K562 (cell line): ENCODE data around the gene MOB1A. TPM values are rescaled to one million over a fixed set of nuclear protein-coding genes. Genes with fewer than 3 reads are reported as not detected.

Source experiments
- ADNP ChIP-seq: fragments of 200-800 bp; sonication (Bioruptor generic); IDR thresholded peaks from 2 replicates; pipeline ENCODE4 v1.6.1; 2016; ENCODE audit warnings: missing genetic modification characterization, missing compliant biosample characterization
- BRD4 ChIP-seq: fragments of 200-600 bp; sonication (generic); IDR thresholded peaks from 2 replicates; pipeline ENCODE4 v1.6.1; 2017; ENCODE audit warnings: inconsistent platforms
- CTBP1 ChIP-seq: fragments of 450-650 bp; IDR thresholded peaks from 2 replicates; pipeline ENCODE4 v1.6.1; 2016; ENCODE audit warnings: borderline replicate concordance
- ETV5 ChIP-seq: sonication (generic); formaldehyde crosslinking; IDR thresholded peaks from 2 replicates; pipeline ENCODE4 v1.4.0; 2020; ENCODE audit warnings: low read depth, mild to moderate bottlenecking, missing genetic modification reagents
- FOXJ3 ChIP-seq: sonication (generic); formaldehyde crosslinking; IDR thresholded peaks from 2 replicates; pipeline ENCODE4 v1.4.0; 2020; ENCODE audit warnings: mild to moderate bottlenecking, missing genetic modification reagents
- GABPB2 ChIP-seq: fragments of 250-450 bp; sonication (Bioruptor Pico); conservative IDR thresholded peaks from 2 replicates; pipeline ENCODE4 v1.5.1; 2021; ENCODE audit warnings: mild to moderate bottlenecking
- HDAC6 ChIP-seq: IDR thresholded peaks from 2 replicates; pipeline ENCODE4 v1.6.1; 2012; ENCODE audit warnings: low read depth, mild to moderate bottlenecking, control low read depth, inconsistent platforms, low read length, moderate library complexity
- KDM5B ChIP-seq: fragments of 200-600 bp; sonication (generic); IDR thresholded peaks from 2 replicates; pipeline ENCODE4 v1.6.1; 2012; ENCODE audit warnings: low read depth, mild to moderate bottlenecking, moderate library complexity, low read length, control low read depth, inconsistent platforms; ENCODE audit not compliant: insufficient replicate concordance
- NONO ChIP-seq, 2 experiments: fragments of 200-400 bp in 1 of 2; fragments of 450-650 bp in 1 of 2; formaldehyde crosslinking in 1 of 2; IDR thresholded peaks; 2 replicates each; pipeline ENCODE4 v1.6.1; 2017; ENCODE audit warnings: low read depth in 2 of 2, mild to moderate bottlenecking in 2 of 2, moderate library complexity in 2 of 2, low read length in 1 of 2
- PML ChIP-seq: IDR thresholded peaks from 2 replicates; pipeline ENCODE4 v1.6.1; 2012; ENCODE audit warnings: low read length, inconsistent platforms
- RBBP5 ChIP-seq: fragments of 200-600 bp; sonication (generic); IDR thresholded peaks from 2 replicates; pipeline ENCODE4 v1.6.1; 2012; ENCODE audit warnings: borderline replicate concordance, mild to moderate bottlenecking, low read length, control low read depth, inconsistent platforms; ENCODE audit not compliant: insufficient read depth, poor library complexity, severe bottlenecking
- RBFOX2 ChIP-seq: fragments of 200-400 bp; formaldehyde crosslinking; IDR thresholded peaks from 2 replicates; pipeline ENCODE4 v1.6.1; 2017; ENCODE audit warnings: low read depth, mild to moderate bottlenecking, low read length, moderate library complexity
- RBM22 ChIP-seq: fragments of 200-400 bp; formaldehyde crosslinking; IDR thresholded peaks from 2 replicates; pipeline ENCODE4 v1.6.1; 2018; ENCODE audit warnings: low read length, low read depth; ENCODE audit not compliant: poor library complexity, severe bottlenecking
- SMAD4 ChIP-seq: fragments of 250-450 bp; sonication (Bioruptor Pico); conservative IDR thresholded peaks from 2 replicates; pipeline ENCODE4 v1.8.0; 2021; ENCODE audit warnings: inconsistent platforms, mild to moderate bottlenecking, moderate library complexity
- SMARCA4 ChIP-seq: fragments of 450-650 bp; IDR thresholded peaks from 2 replicates; pipeline ENCODE4 v1.6.1; 2016
- SP2 ChIP-seq: IDR thresholded peaks from 2 replicates; pipeline ENCODE4 v1.6.1; 2011; ENCODE audit warnings: mild to moderate bottlenecking, low read depth, low read length, moderate library complexity; ENCODE audit not compliant: poor library complexity, severe bottlenecking; ENCODE audit errors: extremely low read depth
- ZNF253 ChIP-seq: fragments of 250-450 bp; sonication (Bioruptor Pico); conservative IDR thresholded peaks from 2 replicates; pipeline ENCODE4 v1.6.1; 2021; ENCODE audit warnings: mild to moderate bottlenecking
- polyA plus RNA-seq, 8 experiments: library from polyadenylated mRNA; depleted of rRNA in 4 of 8; stranded (reverse) in 5 of 8; unstranded in 3 of 8; fragments of >200 nt; fragmentation: Nextera tagmentation in 2 of 8; fragmentation: Illumina TruSeq in 1 of 8; extraction: Ambion mirVana in 2 of 8; extraction: Trizol in 1 of 8; gene quantifications; 2 replicates each; pipeline versions ENCODE4 v1.2.1 to v1.2.3, GENCODE V29; 2011 to 2014; ENCODE audit warnings: inconsistent platforms in 1 of 8, missing spikeins in 1 of 8
- total RNA-seq, 7 experiments: library from RNA; depleted of rRNA in 6 of 7; stranded (reverse); fragments of >200 nt in 6 of 7; fragmentation: Illumina TruSeq in 2 of 7; extraction: Trizol in 2 of 7; gene quantifications; 2 replicates each; pipeline versions ENCODE4 v1.2.1 to v1.2.3, GENCODE V29; 2011 to 2021; ENCODE audit warnings: low replicate concordance in 1 of 7
- TF ChIP-seq, protein P1 (sequence below): sonication (generic); formaldehyde crosslinking; IDR thresholded peaks from 2 replicates; pipeline ENCODE4 v1.8.1; 2023; ENCODE audit warnings: mild to moderate bottlenecking, missing genetic modification reagents
- TF ChIP-seq, protein P2 (sequence below): IDR thresholded peaks from 3 replicates; pipeline ENCODE4 v1.6.1; 2011; ENCODE audit warnings: borderline replicate concordance, mild to moderate bottlenecking; ENCODE audit not compliant: insufficient read length, insufficient read depth
- TF ChIP-seq, protein P3 (sequence below): fragments of 250-450 bp; sonication (Bioruptor Pico); IDR thresholded peaks from 2 replicates; pipeline ENCODE4 v1.9.0; 2021; ENCODE audit warnings: mild to moderate bottlenecking, inconsistent platforms

MOB1A gene
- total and polyA plus RNA-seq, 9 of the 15 experiments (the other 6 are each of a cell fraction or from before 2014, with no cell fraction given), result 24.8 to 100 (median 60.2) TPM

DNA sequence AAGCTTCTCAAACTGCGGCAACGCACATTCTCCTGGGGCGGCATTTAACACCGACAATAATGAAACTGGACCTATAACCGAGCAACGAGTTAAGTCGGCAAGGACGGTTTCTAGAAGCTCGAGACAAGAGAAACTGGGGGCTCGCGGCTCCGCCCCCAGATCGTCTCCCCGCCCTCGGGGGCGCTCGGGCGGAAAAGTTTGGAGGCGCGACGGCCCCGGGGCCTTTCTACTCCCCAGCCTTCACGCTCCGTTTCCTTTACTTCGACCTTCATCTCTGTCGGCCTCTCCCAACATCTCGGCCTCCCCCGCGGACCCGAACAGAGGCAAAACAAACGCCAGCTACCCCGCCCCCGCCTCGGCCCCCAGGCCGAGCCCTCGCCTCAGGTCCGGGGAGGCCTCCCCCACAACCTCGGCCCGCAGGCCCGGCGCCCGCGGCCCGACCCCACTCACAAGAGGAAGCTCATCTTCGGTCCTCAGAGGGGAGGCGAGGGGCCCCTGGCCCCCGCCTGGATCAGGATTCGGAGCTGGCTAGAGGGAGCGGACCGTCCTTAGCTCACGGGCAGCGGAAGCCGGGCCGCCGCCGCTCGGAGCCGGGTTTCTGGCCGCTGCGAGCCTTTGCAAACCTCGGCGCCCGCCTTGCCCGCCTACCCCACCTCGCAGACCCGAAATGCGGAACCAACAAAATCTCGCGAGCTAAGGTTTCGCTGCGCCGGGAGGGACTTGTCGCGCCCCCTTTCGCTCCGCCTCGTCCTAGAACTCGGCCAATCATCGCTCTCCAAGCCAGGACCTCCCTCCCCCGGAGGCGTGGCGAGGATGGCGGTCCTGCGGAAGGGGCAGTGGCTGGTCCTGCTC, at the start of gene MOB1A (continued):
- peak; percentile 49 for TF ChIP-seq RBM22
- TF ChIP-seq SMARCA4, result 0 out of 2 replicates have a peak, but pooled peaks have one; percentile 9
- TF ChIP-seq, protein P1, sequence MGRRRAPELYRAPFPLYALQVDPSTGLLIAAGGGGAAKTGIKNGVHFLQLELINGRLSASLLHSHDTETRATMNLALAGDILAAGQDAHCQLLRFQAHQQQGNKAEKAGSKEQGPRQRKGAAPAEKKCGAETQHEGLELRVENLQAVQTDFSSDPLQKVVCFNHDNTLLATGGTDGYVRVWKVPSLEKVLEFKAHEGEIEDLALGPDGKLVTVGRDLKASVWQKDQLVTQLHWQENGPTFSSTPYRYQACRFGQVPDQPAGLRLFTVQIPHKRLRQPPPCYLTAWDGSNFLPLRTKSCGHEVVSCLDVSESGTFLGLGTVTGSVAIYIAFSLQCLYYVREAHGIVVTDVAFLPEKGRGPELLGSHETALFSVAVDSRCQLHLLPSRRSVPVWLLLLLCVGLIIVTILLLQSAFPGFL (CRISPR knock-in tag), result no peak
- 0 out of 2 replicates have a peak, but pooled peaks have one; percentile 25 for TF ChIP-seq ETV5
- no peak for TF ChIP-seq FOXJ3
- TF ChIP-seq HDAC6, result no peak
- peak; percentile 96 for TF ChIP-seq RBBP5
- TF ChIP-seq ADNP (tag), result no peak
- peak in 1 of 2 experiments; percentile 7; a peak in 1 of 4 replicates for TF ChIP-seq NONO (IDR thresholded peaks at IDR 0.05; ENCODE audit: low read depth in 2 of 2, low read length in 1 of 2)
- TF ChIP-seq SMAD4 (CRISPR knock-in tag), result peak; percentile 84
- peak; percentile 64 for TF ChIP-seq KDM5B
- TF ChIP-seq, protein P2, sequence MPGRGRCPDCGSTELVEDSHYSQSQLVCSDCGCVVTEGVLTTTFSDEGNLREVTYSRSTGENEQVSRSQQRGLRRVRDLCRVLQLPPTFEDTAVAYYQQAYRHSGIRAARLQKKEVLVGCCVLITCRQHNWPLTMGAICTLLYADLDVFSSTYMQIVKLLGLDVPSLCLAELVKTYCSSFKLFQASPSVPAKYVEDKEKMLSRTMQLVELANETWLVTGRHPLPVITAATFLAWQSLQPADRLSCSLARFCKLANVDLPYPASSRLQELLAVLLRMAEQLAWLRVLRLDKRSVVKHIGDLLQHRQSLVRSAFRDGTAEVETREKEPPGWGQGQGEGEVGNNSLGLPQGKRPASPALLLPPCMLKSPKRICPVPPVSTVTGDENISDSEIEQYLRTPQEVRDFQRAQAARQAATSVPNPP, result no peak
- peak; percentile 62; the same call in 1 of the 2 replicates for TF ChIP-seq PML
- TF ChIP-seq RBFOX2, result peak; percentile 100
- peak; percentile 52 for TF ChIP-seq CTBP1
- TF ChIP-seq GABPB2 (CRISPR knock-in tag), result no peak
- TF ChIP-seq, protein P3, sequence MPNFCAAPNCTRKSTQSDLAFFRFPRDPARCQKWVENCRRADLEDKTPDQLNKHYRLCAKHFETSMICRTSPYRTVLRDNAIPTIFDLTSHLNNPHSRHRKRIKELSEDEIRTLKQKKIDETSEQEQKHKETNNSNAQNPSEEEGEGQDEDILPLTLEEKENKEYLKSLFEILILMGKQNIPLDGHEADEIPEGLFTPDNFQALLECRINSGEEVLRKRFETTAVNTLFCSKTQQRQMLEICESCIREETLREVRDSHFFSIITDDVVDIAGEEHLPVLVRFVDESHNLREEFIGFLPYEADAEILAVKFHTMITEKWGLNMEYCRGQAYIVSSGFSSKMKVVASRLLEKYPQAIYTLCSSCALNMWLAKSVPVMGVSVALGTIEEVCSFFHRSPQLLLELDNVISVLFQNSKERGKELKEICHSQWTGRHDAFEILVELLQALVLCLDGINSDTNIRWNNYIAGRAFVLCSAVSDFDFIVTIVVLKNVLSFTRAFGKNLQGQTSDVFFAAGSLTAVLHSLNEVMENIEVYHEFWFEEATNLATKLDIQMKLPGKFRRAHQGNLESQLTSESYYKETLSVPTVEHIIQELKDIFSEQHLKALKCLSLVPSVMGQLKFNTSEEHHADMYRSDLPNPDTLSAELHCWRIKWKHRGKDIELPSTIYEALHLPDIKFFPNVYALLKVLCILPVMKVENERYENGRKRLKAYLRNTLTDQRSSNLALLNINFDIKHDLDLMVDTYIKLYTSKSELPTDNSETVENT (CRISPR knock-in tag), result peak; percentile 87
- no peak for TF ChIP-seq ZNF253 (CRISPR knock-in tag)
- TF ChIP-seq SP2, result no peak
- TF ChIP-seq BRD4, result peak; percentile 65; the same call in 1 of the 2 replicates
